ENCODE results near the gene C1QTNF12. TPM values are rescaled to one million over a fixed set of nuclear protein-coding genes. Genes with fewer than 3 reads are reported as not detected.

C1QTNF12 gene
- total and polyA plus RNA-seq, 4 experiments from 2014 or later = 0.31 to 3.3 (median 2.4) TPM; not detected in 1

- CTCF ChIA-PET (ENCODE audit: partially characterized antibody) = no interaction called here
- intact Hi-C loops (cut with micrococcal nuclease) = no loop called here
- no peaks in the 10 kb centered on the region for H3K9me3 ChIP-seq (ENCODE audit: control insufficient read depth in 1 of 2, low read length in 2 of 2)
- no peak overlapping the region for H3K27ac Mint-ChIP-seq
- no peak overlapping the region for H3K4me3 ChIP-seq (ENCODE audit: low read length in 2 of 2)
- H3K9me3 Mint-ChIP-seq = peaks cover 0 to 1% (median 0%) of the 10 kb centered on the region in 8 donors
- H3K36me3 Mint-ChIP-seq = peaks cover 0 to 7% of the 10 kb centered on the region in 2 donors
- peaks cover 19% of the 10 kb centered on the region for H3K4me1 ChIP-seq (ENCODE audit: insufficient read depth, low read length)
- H3K27ac ChIP-seq (ENCODE audit: low read depth, low read length) = no peak overlapping the region
- no peaks in the 10 kb centered on the region for H3K27me3 ChIP-seq (ENCODE audit: insufficient read depth, low read length)
- peaks cover 4 to 21% (median 14%) of the 10 kb centered on the region in 4 donors for H3K4me1 Mint-ChIP-seq
- H3K27me3 Mint-ChIP-seq = no peaks in the 10 kb centered on the region
- H3K36me3 ChIP-seq (ENCODE audit: insufficient read depth, low read length) = no peaks in the 10 kb centered on the region
- no peak overlapping the region for H3K4me3 Mint-ChIP-seq
- no peak for DNase-seq
- POLR2A ChIA-PET (ENCODE audit: partially characterized antibody) = no interaction called here
These were observed 10.3 kb downstream of the C1QTNF12 start for GRCh38 chr1:1236176-1236763.

GRCh38 chr1:1235016-1235744, 11.3 kb downstream of the C1QTNF12 start:
- H3K36me3 ChIP-seq (ENCODE audit: insufficient read depth, low read length) = no peaks in the 10 kb centered on the region
- Mint-ChIP-seq H3K4me3 (peak overlapping the region in 2 of 8 donors; percentile 43 to 70), H3K27me3 (no peaks in the 10 kb centered on the region), H3K27ac (peak overlapping the region in 1 of 7 donors; percentile 55), H3K36me3 (peaks cover 0 to 15% of the 10 kb centered on the region in 2 donors), H3K4me1 (peaks cover 10 to 31% (median 21%) of the 10 kb centered on the region in 4 donors), H3K9me3 (peaks cover 0 to 4% (median 0%) of the 10 kb centered on the region in 8 donors)
- intact Hi-C loops (cut with micrococcal nuclease) = no loop called here
- no peaks in the 10 kb centered on the region for H3K27me3 ChIP-seq (ENCODE audit: insufficient read depth, low read length)
- ChIA-PET CTCF (ENCODE audit: partially characterized antibody) (no interaction called here), POLR2A (ENCODE audit: partially characterized antibody) (no interaction called here)
- H3K27ac ChIP-seq (ENCODE audit: low read depth, low read length) = no peak overlapping the region
- H3K4me3 ChIP-seq (ENCODE audit: low read length in 2 of 2) = no peak overlapping the region
- DNase-seq = no peak
- H3K9me3 ChIP-seq (ENCODE audit: control insufficient read depth in 1 of 2, low read length in 2 of 2) = no peaks in the 10 kb centered on the region
- H3K4me1 ChIP-seq (ENCODE audit: insufficient read depth, low read length) = peaks cover 29% of the 10 kb centered on the region

GRCh38 chr1:1234180-1234808, 12.2 kb downstream of the C1QTNF12 start:
- Histone ChIP-seq H3K27ac (ENCODE audit: low read depth, low read length) (no peak overlapping the region), H3K36me3 (ENCODE audit: insufficient read depth, low read length) (no peaks in the 10 kb centered on the region), H3K9me3 (ENCODE audit: control insufficient read depth in 1 of 2, low read length in 2 of 2) (no peaks in the 10 kb centered on the region), H3K4me1 (ENCODE audit: insufficient read depth, low read length) (peaks cover 38% of the 10 kb centered on the region), H3K27me3 (ENCODE audit: insufficient read depth, low read length) (no peaks in the 10 kb centered on the region), H3K4me3 (ENCODE audit: low read length in 2 of 2) (no peak overlapping the region)
- peak overlapping the region; percentile 34 to 85 (median 75) for H3K4me3 Mint-ChIP-seq
- H3K27ac Mint-ChIP-seq = peak overlapping the region in 5 of 7 donors; percentile 18 to 60 (median 37)
- DNase-seq = no peak
- CTCF ChIA-PET (ENCODE audit: partially characterized antibody) = interaction anchor here (1.0 kb wide), 1 partner anchor 112 kb away, joined by 3 read pairs; no protein-coding TSS in a partner anchor
- H3K36me3 Mint-ChIP-seq = peaks cover 5 to 21% of the 10 kb centered on the region in 2 donors
- peaks cover 15 to 40% (median 28%) of the 10 kb centered on the region in 4 donors for H3K4me1 Mint-ChIP-seq
- no peaks in the 10 kb centered on the region for H3K27me3 Mint-ChIP-seq
- peaks cover 0 to 4% (median 0%) of the 10 kb centered on the region in 8 donors for H3K9me3 Mint-ChIP-seq
- POLR2A ChIA-PET (ENCODE audit: partially characterized antibody) = no interaction called here
- intact Hi-C loops (cut with micrococcal nuclease) = loop anchor here (5.0 kb wide), 1 partner anchor 97 kb away; no protein-coding TSS in a partner anchor

GRCh38 chr1:1233567-1233892, 13.0 kb downstream of the C1QTNF12 start:
- POLR2A ChIA-PET (ENCODE audit: partially characterized antibody) = interaction anchor here (1.5 kb wide), 1 partner anchor 166 kb away, joined by 3 read pairs; the partner anchor contains the start of gene CCNL2
- H3K4me3 Mint-ChIP-seq = peak overlapping the region; percentile 65 to 85 (median 78)
- no peaks in the 10 kb centered on the region for H3K27me3 Mint-ChIP-seq
- H3K27ac ChIP-seq (ENCODE audit: low read depth, low read length) = no peak overlapping the region
- H3K9me3 ChIP-seq (ENCODE audit: control insufficient read depth in 1 of 2, low read length in 2 of 2) = no peaks in the 10 kb centered on the region
- H3K4me3 ChIP-seq (ENCODE audit: low read length in 2 of 2) = no peak overlapping the region
- H3K4me1 Mint-ChIP-seq = peaks cover 15 to 48% (median 30%) of the 10 kb centered on the region in 4 donors
- H3K36me3 ChIP-seq (ENCODE audit: insufficient read depth, low read length) = peaks cover 7% of the 10 kb centered on the region
- no peak for DNase-seq
- H3K27me3 ChIP-seq (ENCODE audit: insufficient read depth, low read length) = no peaks in the 10 kb centered on the region
- H3K36me3 Mint-ChIP-seq = peaks cover 5 to 27% of the 10 kb centered on the region in 2 donors
- H3K9me3 Mint-ChIP-seq = peaks cover 0 to 4% (median 0%) of the 10 kb centered on the region in 8 donors
- CTCF ChIA-PET (ENCODE audit: partially characterized antibody) = interaction anchor here (1.0 kb wide), 1 partner anchor 111 kb away, joined by 3 read pairs; no protein-coding TSS in a partner anchor
- peaks cover 39% of the 10 kb centered on the region for H3K4me1 ChIP-seq (ENCODE audit: insufficient read depth, low read length)
- peak overlapping the region in 6 of 7 donors; percentile 47 to 88 (median 74) for H3K27ac Mint-ChIP-seq
- intact Hi-C loops (cut with micrococcal nuclease) = loop anchor here (5.0 kb wide), 1 partner anchor 96 kb away; no protein-coding TSS in a partner anchor

GRCh38 chr1:1232796-1233566, 13.5 kb downstream of the C1QTNF12 start:
- H3K4me3 ChIP-seq (ENCODE audit: low read length in 2 of 2) = no peak overlapping the region
- POLR2A ChIA-PET (ENCODE audit: partially characterized antibody) = interaction anchor here (1.1 to 2.4 kb wide), 5 partner anchors 16 to 166 kb away, joined by 3 to 19 read pairs (median 3); partner anchors contain the start of genes CCNL2 and TNFRSF18
- H3K27me3 Mint-ChIP-seq = no peaks in the 10 kb centered on the region
- H3K4me1 Mint-ChIP-seq = peaks cover 15 to 49% (median 30%) of the 10 kb centered on the region in 4 donors
- H3K36me3 Mint-ChIP-seq = peaks cover 5 to 27% of the 10 kb centered on the region in 2 donors
- H3K27ac Mint-ChIP-seq = peak overlapping the region; percentile 47 to 88 (median 71)
- intact Hi-C loops (cut with micrococcal nuclease) = loop anchor here (1.0 to 5.0 kb wide), 3 partner anchors 40 to 96 kb away; partner anchors contain the start of genes PUSL1 and UBE2J2
- H3K9me3 Mint-ChIP-seq = peaks cover 0 to 4% (median 0%) of the 10 kb centered on the region in 8 donors
- peak overlapping the region; percentile 65 to 85 (median 78) for H3K4me3 Mint-ChIP-seq
- H3K4me1 ChIP-seq (ENCODE audit: insufficient read depth, low read length) = peaks cover 39% of the 10 kb centered on the region
- H3K9me3 ChIP-seq (ENCODE audit: control insufficient read depth in 1 of 2, low read length in 2 of 2) = no peaks in the 10 kb centered on the region
- no peaks in the 10 kb centered on the region for H3K27me3 ChIP-seq (ENCODE audit: insufficient read depth, low read length)
- CTCF ChIA-PET (ENCODE audit: partially characterized antibody) = no interaction called here
- no peak overlapping the region for H3K27ac ChIP-seq (ENCODE audit: low read depth, low read length)
- peaks cover 12% of the 10 kb centered on the region for H3K36me3 ChIP-seq (ENCODE audit: insufficient read depth, low read length)
- no peak for DNase-seq

- Histone ChIP-seq H3K27ac (ENCODE audit: low read depth, low read length) (peak within 1 kb of the TSS; percentile 96), H3K4me3 (ENCODE audit: low read length in 2 of 2) (peak within 1 kb of the TSS; percentile 67 to 92), H3K36me3 (ENCODE audit: insufficient read depth, low read length) (peaks cover 17% of the 10 kb centered on the region), H3K27me3 (ENCODE audit: insufficient read depth, low read length) (no peaks in the 10 kb centered on the region), H3K9me3 (ENCODE audit: control insufficient read depth in 1 of 2, low read length in 2 of 2) (no peaks in the 10 kb centered on the region), H3K4me1 (ENCODE audit: insufficient read depth, low read length) (peaks cover 39% of the 10 kb centered on the region)
- Mint-ChIP-seq H3K27me3 (no peaks in the 10 kb centered on the region), H3K36me3 (peaks cover 5 to 27% of the 10 kb centered on the region in 2 donors), H3K9me3 (peaks cover 0 to 4% (median 0%) of the 10 kb centered on the region in 8 donors), H3K4me3 (peak within 1 kb of the TSS; percentile 93 to 96 (median 94)), H3K4me1 (peaks cover 15 to 49% (median 30%) of the 10 kb centered on the region in 4 donors), H3K27ac (peak within 1 kb of the TSS; percentile 92 to 96 (median 95))
- CTCF ChIA-PET (ENCODE audit: partially characterized antibody) = no interaction called here
- POLR2A ChIA-PET (ENCODE audit: partially characterized antibody) = interaction anchor here (0.6 to 2.4 kb wide), 11 partner anchors 15 to 167 kb away, joined by 3 to 19 read pairs (median 4); partner anchors contain the start of genes AURKAIP1, CCNL2, TNFRSF18 and UBE2J2
- DNase-seq = no peak
- intact Hi-C loops (cut with micrococcal nuclease) = loop anchor here (1.0 to 5.0 kb wide), 3 partner anchors 41 to 95 kb away; partner anchors contain the start of genes PUSL1 and UBE2J2
These were observed 14.2 kb downstream of the C1QTNF12 start, which contains the start of gene B3GALT6 for GRCh38 chr1:1232208-1232795. B3GALT6 (plus strand) TSS chr1:1232237; CDS start chr1:1232279, 42 bp downstream.

Measured in CD4-positive, alpha-beta memory T cell (primary cell).